ENCODE measurements around the gene JAG1. TPM values are rescaled to one million over a fixed set of nuclear protein-coding genes. Genes with fewer than 3 reads are reported as not detected.

The JAG1 gene
- total and polyA plus RNA-seq, 2 donors (not counting 3 experiments of a cell fraction or from before 2014, with no cell fraction given) = 19.7 to 37.0 TPM

- ChIA-PET POLR2A (no interaction called here), CTCF (interaction anchor here (1.2 kb wide), 1 partner anchor 9 kb away, joined by 5 read pairs; no protein-coding TSS in a partner anchor)
- Histone ChIP-seq H3K27me3 (ENCODE audit: control insufficient read depth in 2 of 2, insufficient read depth in 2 of 2, low read length in 2 of 2) (no peaks in the 10 kb centered on the region), H3K9ac (replicated peaks; ENCODE audit: extremely low read depth, insufficient read depth, low read length) (no peak overlapping the region), H3K9me3 (replicated peaks; ENCODE audit: control insufficient read depth, insufficient read depth, low read length) (no peaks in the 10 kb centered on the region), H3K4me3 (replicated peaks in 1 of 3; ENCODE audit: insufficient read depth in 1 of 3, low read depth in 1 of 3, low read length in 3 of 3) (no peak overlapping the region), H3K27ac (ENCODE audit: insufficient read depth, low read depth, low read length) (no peak overlapping the region), H2AFZ (ENCODE audit: low read depth, low read length) (no peak overlapping the region), H3K79me2 (ENCODE audit: control insufficient read depth, insufficient read depth, low read length) (no peaks in the 10 kb centered on the region), H3K36me3 (ENCODE audit: control insufficient read depth in 2 of 2, extremely low read depth in 1 of 2, insufficient read depth in 2 of 2, low read length in 2 of 2) (no peaks in the 10 kb centered on the region), H3K4me2 (ENCODE audit: insufficient read depth, low read length) (no peak overlapping the region), H4K20me1 (replicated peaks; ENCODE audit: control insufficient read depth, extremely low read depth, insufficient read depth, low read length) (no peaks in the 10 kb centered on the region), H3K4me1 (ENCODE audit: control insufficient read depth, extremely low read depth, insufficient read depth, low read length) (no peaks in the 10 kb centered on the region), H3K9me1 (replicated peaks; ENCODE audit: control insufficient read depth, extremely low read depth, insufficient read depth, low read length) (no peaks in the 10 kb centered on the region)
- DNase-seq (ENCODE audit: low read depth, low spot score) (peak; percentile 49), FAIRE-seq (no peak)
- intact Hi-C loops (cut with micrococcal nuclease) = no loop called here
- dilution Hi-C loops (cut with MboI; ENCODE audit: extremely low pct_ligation_motif_present, low sequenced_read_pairs) = no loop called here
- no TSS peak for BruUV-seq (replicated peaks)
- TF ChIP-seq GATA2 (IDR thresholded peaks at IDR 0.05; ENCODE audit: insufficient read depth, insufficient read length, low read depth, low read length) (peak; percentile 44), EZH2 (IDR thresholded peaks at IDR 0.05; ENCODE audit: borderline replicate concordance, low read depth, low read length, severe bottlenecking) (no peak)
Observed at GRCh38 chr20:10708351-10709185, 34.8 kb upstream of the JAG1 start.

- TF ChIP-seq MYC (IDR thresholded peaks at IDR 0.05; ENCODE audit: low read depth, low read length) (no peak), GATA2 (IDR thresholded peaks at IDR 0.05; ENCODE audit: insufficient read depth, insufficient read length, low read depth, low read length) (no peak), JUN (IDR thresholded peaks at IDR 0.05; ENCODE audit: borderline replicate concordance, insufficient read depth, insufficient read length, low read depth) (no peak), CTCF (IDR thresholded peaks at IDR 0.05; ENCODE audit: extremely low read depth in 1 of 2, insufficient read depth in 1 of 2, low read depth in 1 of 2, low read length in 2 of 2) (no peak), FOS (IDR thresholded peaks at IDR 0.05; ENCODE audit: borderline replicate concordance, insufficient read depth, low read length) (no peak), POLR2A (IDR thresholded peaks at IDR 0.05; ENCODE audit: low read depth, low read length) (no peak), POLR2AphosphoS5 (IDR thresholded peaks at IDR 0.05; ENCODE audit: insufficient read depth, low read depth, low read length) (no peak)
- Histone ChIP-seq H3K27me3 (ENCODE audit: control insufficient read depth in 2 of 2, insufficient read depth in 2 of 2, low read length in 2 of 2) (no peaks in the 10 kb centered on the region), H3K79me2 (ENCODE audit: control insufficient read depth, insufficient read depth, low read length) (no peaks in the 10 kb centered on the region), H3K9me1 (replicated peaks; ENCODE audit: control insufficient read depth, extremely low read depth, insufficient read depth, low read length) (no peaks in the 10 kb centered on the region), H3K9ac (replicated peaks; ENCODE audit: extremely low read depth, insufficient read depth, low read length) (no peak overlapping the region), H4K20me1 (replicated peaks; ENCODE audit: control insufficient read depth, extremely low read depth, insufficient read depth, low read length) (no peaks in the 10 kb centered on the region), H3K27ac (ENCODE audit: insufficient read depth, low read depth, low read length) (no peak overlapping the region), H3K4me1 (ENCODE audit: control insufficient read depth, extremely low read depth, insufficient read depth, low read length) (no peaks in the 10 kb centered on the region), H2AFZ (ENCODE audit: low read depth, low read length) (no peak overlapping the region), H3K4me2 (ENCODE audit: insufficient read depth, low read length) (no peak overlapping the region), H3K4me3 (replicated peaks in 1 of 3; ENCODE audit: insufficient read depth in 1 of 3, low read depth in 1 of 3, low read length in 3 of 3) (no peak overlapping the region), H3K9me3 (replicated peaks; ENCODE audit: control insufficient read depth, insufficient read depth, low read length) (no peaks in the 10 kb centered on the region), H3K36me3 (ENCODE audit: control insufficient read depth in 2 of 2, extremely low read depth in 1 of 2, insufficient read depth in 2 of 2, low read length in 2 of 2) (no peaks in the 10 kb centered on the region)
- DNase-seq (ENCODE audit: low read depth, low spot score) (no peak), FAIRE-seq (no peak)
- intact Hi-C loops (cut with micrococcal nuclease) (no loop called here), dilution Hi-C loops (cut with MboI; ENCODE audit: extremely low pct_ligation_motif_present, low sequenced_read_pairs) (no loop called here)
- CTCF ChIA-PET = interaction anchor here (1.2 kb wide), 1 partner anchor 8 kb away, joined by 5 read pairs; no protein-coding TSS in a partner anchor
- POLR2A ChIA-PET = no interaction called here
- no TSS peak for BruUV-seq (replicated peaks)
Observed at GRCh38 chr20:10707791-10708190, 34.0 kb upstream of the JAG1 start.

Data from endothelial cell of umbilical vein (primary cell).